Stimulated activated CD4-positive, alpha-beta T cell treated with anti-CD3 and anti-CD28 coated beads, Interleukin-1b, Interleukin-23, amount 100 ng/mL, for 24 hours (primary cell): ENCODE data around the gene PRKG1.

Source experiments
- DNase-seq, 4 experiments: peaks; one replicate each; pipeline ENCODE4 v3.0.0-alpha.2; 2020; ENCODE audit warnings: low read depth in 4 of 4, low spot score in 1 of 4

Gene PRKG1

GRCh38 chr10:52082307-52082706 lies 1008.0 kb downstream of the PRKG1 start:
- no peak for DNase-seq

DNA sequence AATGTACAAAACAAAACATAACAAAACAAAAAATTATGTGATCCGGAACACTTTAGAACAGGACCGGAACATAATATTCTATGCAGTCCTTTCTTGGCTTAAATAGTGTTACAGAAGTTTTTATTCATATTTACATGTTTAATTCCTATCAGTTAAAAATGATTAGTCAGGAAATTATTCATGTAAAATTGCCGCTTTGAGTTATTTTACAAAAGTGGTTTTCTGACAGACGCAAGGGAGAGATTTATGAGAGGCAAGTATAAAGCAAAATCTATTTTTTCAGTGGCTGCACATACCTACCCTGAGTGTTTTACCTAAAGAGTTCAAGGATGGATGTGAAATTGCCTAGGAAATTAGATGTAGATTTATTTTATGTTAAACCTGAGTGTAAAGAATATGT lies 1009.1 kb downstream of the PRKG1 start:
- no peak for DNase-seq

DNA sequence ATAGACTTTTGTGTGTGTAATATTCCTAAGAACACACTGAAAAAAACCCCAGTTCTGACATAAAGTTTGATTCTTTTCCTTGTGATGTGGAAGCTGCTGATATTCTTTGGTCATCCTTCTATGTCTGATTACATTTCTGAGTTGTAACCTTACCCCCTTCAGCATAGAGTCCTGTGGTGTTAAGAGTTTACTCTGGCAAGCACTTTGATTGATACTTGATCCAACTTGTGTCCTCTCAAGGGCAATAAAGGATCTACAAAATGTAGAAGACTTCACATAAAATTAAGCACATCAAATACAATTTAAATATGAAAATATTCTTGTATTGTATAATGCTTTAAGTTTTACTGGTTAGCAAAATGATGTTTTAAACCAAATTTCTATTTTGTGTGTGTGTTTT lies 1018.1 kb downstream of the PRKG1 start:
- DNase-seq: no peak

DNA sequence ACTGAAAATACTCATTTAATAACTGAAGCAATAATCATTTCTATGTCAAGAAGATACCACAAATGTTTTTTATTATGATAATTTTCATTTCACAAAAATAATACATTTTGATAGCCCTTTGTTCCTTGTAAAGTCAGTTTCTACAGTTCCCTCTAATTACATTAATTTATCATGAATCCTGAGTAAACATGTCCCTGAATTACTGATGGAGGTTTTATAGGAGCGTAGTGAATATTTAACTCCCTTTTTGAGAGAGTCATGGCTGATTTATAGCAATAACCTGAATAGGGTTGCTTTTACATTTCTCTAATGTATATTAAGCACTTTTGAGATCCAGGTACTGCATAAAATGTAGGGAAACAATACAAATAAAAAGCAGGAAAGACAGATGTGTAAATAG lies 1023.8 kb downstream of the PRKG1 start:
- DNase-seq: no peak

DNA sequence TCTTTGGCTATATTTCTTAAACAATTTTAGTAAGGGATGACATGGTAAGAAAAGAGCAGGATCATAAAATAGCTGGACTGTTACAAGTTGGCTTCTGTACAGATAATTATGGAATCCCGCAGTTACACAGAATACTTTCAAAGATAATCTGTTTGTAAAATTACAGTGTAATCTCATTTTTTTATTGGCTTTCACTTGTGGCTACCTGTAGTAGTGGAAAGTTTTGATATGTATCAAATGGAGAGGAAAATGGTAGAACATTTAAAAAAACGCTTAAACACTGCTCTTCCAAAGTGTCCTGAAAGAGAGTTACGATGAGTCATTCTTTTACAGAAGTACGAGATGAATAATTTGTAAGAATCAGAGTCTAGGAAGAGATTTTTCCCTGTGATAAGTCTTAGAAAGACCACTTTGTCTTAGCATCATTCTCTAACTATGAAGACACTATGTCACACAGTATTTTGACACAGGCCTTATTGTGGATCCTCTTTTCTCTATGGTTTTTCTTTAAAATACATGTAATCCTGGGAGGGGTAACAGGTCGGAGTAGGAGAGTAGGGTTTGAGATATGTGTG lies 1024.8 kb downstream of the PRKG1 start:
- no peak for DNase-seq

GRCh38 chr10:52100011-52100547 lies 1025.8 kb downstream of the PRKG1 start:
- no peak for DNase-seq

GRCh38 chr10:52105301-52105700 lies 1031.0 kb downstream of the PRKG1 start:
- DNase-seq: no peak

DNA sequence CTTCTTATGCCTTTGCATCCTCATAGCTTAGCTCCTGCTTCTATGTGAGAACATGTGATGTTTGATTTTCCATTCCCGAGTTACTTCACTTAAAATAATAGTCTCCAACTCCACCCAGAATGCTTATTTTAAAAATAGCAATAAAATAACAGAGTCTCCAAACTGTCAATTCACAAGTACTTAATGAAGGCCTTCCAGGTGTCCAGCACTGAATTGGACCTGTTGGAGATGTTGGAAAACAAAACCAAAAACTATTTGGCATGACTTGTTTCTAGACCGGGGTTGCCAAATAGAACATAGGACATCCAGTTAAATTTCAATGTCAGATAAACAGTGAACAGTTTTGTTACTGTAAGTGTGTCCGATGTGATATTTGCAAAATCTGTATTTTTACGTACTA lies 1031.7 kb downstream of the PRKG1 start:
- DNase-seq: no peak

GRCh38 chr10:52106899-52107298 lies 1032.6 kb downstream of the PRKG1 start:
- DNase-seq: no peak

DNA sequence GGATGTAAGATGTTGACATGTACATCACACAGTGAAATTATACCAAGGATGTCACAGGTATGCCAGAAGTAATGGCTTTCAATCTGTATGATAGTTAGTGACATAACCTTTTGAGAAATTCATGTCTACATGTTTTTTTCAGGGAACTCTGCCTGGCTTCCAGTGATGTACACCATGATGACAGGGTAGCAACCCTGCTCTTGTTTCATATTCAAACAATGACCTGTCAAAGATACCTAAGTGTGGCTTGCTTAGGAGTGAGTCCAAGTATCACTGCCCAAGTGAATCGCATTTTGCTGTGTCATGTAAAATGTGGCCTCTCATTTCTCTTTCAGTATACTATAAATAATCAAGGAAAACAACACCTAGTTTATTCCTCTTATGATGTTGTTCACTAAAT lies 1033.9 kb downstream of the PRKG1 start:
- no peak for DNase-seq

- no peak for DNase-seq
These were observed 1036.3 kb downstream of the PRKG1 start for GRCh38 chr10:52110576-52110975.

- no peak for DNase-seq
These were observed 1037.0 kb downstream of the PRKG1 start for GRCh38 chr10:52111101-52111891.

DNA sequence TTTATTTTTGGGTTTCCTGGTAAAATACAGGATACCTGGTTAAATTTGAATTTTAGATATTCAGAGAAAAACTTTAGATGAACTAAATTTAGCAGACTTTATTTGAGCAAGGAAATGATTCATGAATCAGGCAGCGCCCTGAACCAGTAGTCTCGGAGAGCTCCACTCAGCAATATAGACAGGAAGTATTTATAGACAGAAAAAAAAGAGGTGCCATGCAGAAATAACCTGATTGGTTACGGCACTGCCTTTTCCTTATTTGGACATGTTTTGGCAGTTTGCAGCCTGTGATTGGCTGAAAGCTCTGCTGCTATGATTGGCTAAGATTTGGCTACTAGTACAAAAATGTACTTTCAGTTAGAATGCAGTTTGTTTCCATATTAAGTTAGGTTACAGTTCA lies 1041.5 kb downstream of the PRKG1 start:
- DNase-seq: no peak

- DNase-seq: no peak
These were observed 1045.2 kb downstream of the PRKG1 start for GRCh38 chr10:52119507-52119906.

DNA sequence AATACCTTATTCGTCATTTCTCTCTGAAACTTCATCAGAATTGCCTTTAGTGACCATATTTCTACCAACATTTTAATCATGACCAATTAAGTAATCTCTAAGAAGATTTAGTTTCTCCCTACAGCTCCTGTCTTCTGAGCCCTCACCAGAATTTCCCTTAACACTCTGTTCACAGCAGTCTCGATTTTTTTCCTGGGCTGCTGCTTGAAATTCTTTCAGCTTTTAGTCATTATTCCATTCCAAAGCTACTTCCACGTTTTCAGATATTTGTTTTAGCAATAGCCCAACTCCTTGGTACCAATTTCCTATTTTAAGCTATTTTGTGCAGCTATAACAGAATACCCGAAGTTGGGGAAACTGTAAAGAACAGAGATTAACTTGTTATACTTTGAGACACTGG lies 1047.4 kb downstream of the PRKG1 start:
- DNase-seq: no peak

GRCh38 chr10:52128056-52128683 lies 1053.9 kb downstream of the PRKG1 start:
- no peak for DNase-seq

DNA sequence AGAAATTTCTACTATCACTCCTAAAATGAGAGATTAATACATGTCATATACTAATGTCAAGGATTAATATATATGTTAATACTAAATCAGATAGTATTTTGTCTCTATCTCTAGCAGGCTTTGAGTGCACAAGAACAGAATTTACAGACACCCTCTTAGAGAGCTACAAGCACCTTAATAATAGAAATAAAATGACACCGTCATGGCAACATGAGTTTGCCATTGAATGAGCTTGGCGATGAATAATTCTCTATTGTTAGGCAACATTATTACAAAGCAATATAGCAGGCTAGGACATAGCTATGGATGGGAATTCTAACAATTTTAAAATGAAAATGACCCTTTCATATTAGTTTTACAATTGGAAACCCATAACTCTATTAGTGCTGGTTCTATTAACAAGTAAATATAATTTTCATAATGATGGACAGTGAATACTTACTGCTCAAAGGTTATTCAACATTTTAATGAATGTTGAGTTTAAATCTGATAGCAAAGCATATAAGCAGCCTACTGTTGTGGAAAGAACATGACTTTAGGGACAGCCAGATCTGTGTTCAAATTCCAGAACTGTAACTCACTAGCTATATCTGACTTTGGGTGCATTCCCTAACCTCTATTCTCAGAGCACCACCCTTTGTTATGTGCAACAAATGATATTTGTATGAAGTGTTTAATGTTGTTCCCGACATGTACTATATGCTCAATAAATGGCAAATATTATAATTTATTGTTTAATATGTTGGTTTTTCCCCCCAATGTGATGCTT lies 1055.3 kb downstream of the PRKG1 start:
- DNase-seq: no peak

DNA sequence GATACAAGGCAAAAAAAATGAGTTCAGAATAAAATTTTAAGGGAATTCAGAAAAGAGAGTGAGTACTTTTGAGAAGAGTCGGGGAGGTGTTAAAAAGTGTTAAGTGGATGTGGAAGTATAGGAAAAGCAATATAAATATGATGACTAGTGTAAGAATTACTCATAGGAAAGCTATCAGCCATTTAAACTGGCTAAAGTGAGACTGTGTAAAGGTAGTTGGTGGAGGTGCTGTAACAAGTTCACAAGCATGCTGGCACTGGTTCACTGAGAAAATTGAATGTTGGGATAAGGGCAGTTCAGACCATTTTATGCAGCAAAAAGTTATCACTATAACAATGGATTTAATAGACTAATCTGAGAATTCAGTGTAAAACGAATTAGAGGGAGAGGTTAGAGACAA lies 1060.8 kb downstream of the PRKG1 start:
- DNase-seq: no peak

GRCh38 chr10:52136921-52137320 lies 1062.6 kb downstream of the PRKG1 start:
- DNase-seq: no peak

GRCh38 chr10:52143338-52143737 lies 1069.1 kb downstream of the PRKG1 start:
- no peak for DNase-seq

DNA sequence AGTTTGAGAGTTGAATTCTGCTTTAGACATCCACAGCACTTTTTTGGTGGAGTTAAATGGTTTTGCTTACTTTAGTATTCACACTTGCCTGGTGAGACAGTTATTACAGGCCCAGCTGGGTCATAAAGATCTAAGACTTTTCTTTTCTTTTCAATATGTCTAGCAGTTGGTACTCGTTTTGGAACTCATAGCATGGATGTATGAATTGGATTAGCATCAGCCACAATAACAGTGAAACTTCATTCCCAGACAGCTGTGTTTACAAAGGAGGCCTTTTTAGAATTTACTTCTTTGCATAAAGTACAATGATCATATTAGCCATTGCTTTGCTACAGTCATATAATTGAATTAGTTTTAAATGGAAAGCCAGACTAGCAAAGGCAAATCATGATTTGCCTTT lies 1071.3 kb downstream of the PRKG1 start:
- DNase-seq: no peak

DNA sequence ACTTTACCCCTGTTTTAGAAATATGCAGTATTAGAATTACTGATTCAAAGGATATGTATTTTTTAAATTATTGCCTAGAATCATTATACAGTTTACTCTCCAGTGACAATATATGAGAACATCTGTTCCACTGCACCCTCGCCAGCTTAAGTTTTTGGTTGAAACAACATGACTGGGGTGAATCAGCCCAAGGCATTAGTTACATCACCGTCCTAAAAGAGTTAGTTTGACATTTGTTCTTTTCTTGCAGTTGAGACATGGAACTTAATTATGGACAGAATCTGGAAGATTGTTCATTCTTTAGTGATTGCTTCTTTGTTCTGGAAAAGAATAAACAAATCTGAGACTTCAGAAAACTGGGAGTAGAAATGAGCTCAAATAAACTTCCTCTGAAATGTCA lies 1072.5 kb downstream of the PRKG1 start:
- DNase-seq: no peak
